ENCODE results near the gene CCDC157.

Gene CCDC157

DNA sequence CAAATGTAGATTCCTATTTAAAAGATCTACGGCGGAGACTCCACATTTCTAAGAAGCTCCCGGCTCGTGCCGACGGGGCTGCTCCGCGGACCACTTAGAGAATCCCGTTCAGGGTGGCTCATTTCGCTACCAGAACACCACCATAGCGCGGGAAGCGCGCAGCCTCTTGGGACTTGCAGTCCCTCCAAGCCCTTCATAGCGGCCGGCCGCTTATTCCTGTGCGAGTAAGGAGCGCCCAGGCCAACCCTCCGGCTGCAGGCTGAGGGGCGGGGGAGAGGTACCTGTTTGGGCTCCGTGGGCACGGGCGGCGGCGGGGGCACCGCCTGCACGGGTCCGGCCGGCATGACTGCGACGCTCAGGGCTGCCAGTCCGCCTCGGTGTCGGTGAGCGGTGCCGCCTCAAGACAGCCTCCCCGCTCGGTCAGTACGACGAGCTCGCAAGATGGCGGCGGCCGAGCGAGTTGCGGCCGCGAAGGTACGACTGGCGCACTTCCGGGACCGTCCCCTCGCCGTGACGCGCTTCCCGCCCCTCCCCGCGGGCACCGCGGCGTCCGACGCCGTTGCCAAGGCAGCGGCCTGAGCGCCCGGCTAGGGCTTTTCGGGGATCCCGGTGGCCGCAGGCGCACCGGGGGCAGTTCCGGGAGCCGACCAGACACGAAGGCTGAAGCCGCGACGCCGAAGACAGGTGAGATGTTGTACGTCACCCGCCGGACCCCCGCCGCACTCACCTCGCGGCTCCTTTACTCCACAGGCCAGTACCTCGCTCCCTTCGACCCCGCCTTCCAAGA, at the start of gene CCDC157, which contains the start of gene SF3A1:
CCDC157 (plus strand) TSS at position 559 of the 787 bp plus-strand sequence. CDS start 8,994 bp downstream, outside the sequence.
SF3A1 (minus strand) TSS at position 446 of the 787 bp plus-strand sequence; CDS start at position 344, 102 bp downstream.
- DNase-seq (ENCODE audit: low read depth, low spot score) = peak; percentile 76

DNA sequence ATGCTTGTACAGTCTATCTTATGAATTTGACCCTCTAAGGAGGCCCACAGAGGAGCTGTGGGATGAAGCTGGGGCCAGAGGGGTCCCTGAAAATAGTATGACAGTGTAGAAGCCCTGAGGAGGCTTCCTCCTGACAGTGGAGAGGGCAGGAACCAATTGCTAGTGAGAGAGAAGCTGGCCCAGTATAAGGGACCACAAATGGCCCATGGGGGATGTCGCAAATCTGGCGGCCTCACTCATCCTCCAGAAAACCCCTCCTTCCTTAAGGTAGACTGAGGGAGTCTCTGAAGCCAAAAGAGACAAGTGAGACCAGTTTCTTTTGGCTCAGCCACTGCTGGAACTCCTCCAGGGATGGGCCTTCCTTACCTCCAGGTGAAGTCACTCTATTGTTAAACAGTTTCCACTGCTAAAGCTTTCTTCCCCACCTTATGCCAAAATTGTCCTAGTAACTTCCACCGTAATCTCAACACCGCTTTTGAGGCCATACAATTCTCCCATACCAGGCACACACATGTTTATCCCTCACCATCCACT, 49.7 kb upstream of the CCDC157 start:
- DNase-seq (ENCODE audit: low read depth, low spot score) = no peak

DNA sequence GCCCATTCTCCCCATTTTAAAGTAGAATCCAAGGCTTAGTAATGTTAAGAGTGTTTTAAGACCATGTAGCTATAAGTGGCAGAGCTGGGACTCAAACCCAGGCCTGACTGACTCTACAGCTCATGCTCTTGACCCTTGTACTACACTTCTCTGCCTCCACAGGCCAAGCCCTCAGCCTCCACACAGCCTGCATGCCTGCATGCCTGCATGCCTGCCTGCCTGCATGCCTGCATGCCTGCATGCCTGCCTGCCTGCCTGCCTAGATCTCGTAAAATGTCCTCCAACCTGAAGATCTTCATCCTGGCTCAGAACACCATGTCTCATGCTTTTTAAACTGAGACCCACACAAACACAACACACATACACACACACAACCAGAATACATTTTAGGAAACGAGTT, 48.7 kb upstream of the CCDC157 start:
- DNase-seq (ENCODE audit: low read depth, low spot score) = no peak

- no peak for DNase-seq (ENCODE audit: low read depth, low spot score)
These were observed 48.1 kb upstream of the CCDC157 start for GRCh38 chr22:30308518-30309230.

DNA sequence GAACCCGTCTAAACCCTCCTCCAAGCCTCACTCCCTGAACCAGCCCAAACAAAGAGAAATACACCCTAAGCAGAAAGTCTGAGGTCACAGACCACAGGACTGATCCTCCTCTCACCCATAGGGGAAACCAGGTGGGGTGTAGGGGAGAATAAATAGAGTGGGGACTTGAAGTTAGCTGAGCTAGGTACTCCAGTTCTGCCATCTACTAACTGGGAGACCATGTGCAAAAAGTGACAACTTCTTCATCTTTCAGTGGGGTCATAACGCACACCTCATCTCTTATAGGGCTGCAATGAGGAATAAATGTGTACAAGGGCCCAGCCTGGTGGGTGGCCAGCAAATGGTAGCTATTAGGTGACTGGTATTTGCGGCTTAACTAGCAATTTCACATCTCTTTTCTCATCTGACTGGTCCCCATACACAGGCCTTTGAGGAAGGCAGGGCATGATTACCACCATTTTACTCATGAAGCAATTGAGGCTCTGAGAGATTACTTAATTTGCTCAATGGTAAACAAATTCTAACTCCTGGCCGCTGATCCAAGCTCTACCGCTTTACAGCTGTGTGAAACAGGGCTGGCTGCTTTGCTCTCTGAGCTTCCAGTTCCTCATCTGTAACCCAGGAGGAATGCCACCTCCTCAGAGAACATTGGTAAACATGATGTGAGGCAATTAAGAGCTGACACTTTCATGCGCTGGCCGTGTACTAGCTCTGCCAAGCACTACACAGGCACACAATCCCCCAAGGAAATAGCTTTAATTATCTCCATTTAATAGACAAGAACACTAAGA, 46.7 kb upstream of the CCDC157 start:
- no peak for DNase-seq (ENCODE audit: low read depth, low spot score)

- DNase-seq (ENCODE audit: low read depth, low spot score) = no peak
These were observed 45.7 kb upstream of the CCDC157 start for GRCh38 chr22:30310881-30311771.

GRCh38 chr22:30312053-30312452, 44.8 kb upstream of the CCDC157 start:
- no peak for DNase-seq (ENCODE audit: low read depth, low spot score)

- no peak for DNase-seq (ENCODE audit: low read depth, low spot score)
These were observed 43.1 kb upstream of the CCDC157 start for GRCh38 chr22:30313527-30314363.

DNA sequence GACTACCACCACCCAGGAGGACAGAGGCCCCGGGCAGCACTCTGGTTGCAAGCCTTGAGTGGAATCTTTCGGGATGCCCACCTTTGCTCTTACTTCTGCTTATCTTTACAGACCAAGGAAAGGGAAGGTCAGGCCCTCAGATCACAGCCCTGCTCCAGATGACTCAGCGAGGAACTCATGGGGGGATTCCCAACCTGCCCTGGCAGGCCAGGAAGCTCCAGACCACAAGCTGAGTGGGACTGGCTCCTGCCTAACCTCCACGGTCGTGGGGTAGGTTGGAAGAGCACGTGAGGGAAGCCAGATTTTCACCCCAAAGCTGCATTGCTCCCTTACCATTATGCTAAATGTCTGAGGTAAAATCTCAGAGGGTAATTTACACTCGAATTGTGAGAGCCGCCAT, 41.9 kb upstream of the CCDC157 start:
- DNase-seq (ENCODE audit: low read depth, low spot score) = no peak

DNA sequence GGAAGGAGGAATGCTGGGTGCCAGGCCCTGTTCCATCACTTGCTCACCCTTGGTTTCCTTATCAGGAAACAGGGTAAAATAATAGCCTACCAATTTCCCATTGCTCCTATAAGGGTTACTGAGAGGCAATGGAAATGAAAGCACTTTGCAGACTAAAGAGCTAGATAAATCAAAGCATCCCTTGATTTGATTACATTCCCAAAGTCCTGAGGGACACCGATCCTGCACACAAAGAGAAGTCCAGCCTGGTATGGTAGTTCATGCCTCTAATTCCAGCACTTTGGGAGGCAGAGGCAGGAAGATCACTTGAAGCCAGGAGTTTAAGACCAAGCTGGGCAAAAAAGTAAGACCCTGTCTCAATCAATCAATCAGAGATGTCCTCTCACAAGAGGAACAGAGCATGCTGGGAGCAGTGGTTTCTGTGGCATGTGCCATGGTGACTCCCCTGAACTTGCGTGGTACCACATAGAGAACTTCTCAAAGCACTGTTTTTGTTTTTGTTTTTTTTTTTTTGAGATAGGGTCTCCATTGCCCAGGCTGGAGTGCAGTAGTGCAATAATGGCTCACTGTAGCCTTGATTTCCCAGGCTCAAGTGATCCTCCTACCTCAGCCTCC, 40.7 kb upstream of the CCDC157 start:
- no peak for DNase-seq (ENCODE audit: low read depth, low spot score)

- no peak for DNase-seq (ENCODE audit: low read depth, low spot score)
These were observed 39.0 kb upstream of the CCDC157 start for GRCh38 chr22:30317778-30318177.

DNA sequence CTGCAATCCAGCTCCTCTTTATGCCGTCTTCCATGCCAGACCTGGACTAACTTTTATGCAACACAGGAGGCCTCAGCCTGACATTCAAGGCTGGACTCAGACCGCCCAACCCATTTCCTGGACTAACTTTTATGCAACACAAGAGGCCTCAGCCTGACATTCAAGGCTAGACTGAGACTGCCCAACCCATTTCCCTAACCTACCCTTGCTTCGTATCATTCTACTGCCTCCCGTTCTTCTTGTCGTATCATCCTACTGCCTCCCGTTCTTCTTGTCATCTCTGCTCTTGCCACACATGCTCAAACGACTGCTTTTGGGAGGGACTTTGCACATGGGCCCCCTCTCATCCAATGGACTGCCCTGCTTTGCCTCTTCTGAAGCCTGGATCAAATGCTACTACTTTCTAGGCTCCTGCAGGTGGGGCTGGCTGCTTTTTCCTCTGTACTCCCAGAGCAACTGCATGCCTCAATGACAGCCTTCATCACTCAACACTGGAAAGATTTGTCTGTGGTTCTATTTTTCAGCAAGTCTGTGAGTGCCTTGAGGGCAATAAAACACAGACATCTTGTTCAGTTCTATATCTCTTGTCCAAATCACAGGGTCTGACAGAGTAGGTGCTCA, 37.9 kb upstream of the CCDC157 start:
- no peak for DNase-seq (ENCODE audit: low read depth, low spot score)

GRCh38 chr22:30320021-30320556, 36.7 kb upstream of the CCDC157 start:
- DNase-seq (ENCODE audit: low read depth, low spot score) = no peak

DNA sequence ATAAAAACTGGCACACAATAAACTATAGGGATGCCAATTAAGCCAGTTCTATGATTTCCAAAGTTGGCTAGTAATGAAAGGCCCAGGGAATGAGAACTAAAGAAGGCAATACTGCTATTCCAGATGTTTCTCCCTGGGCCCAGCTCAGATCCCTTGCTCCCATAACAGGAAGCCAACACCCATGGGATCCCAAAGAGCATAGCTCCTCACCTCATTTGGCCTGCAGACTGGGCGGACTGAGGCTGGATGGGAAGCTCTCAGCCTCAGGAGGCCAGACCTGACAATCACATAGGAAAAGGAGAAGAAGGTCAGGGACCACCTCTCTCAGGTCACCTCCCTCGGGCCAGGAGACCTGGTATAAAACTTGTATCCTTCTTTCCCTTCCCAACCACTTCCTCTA, 35.3 kb upstream of the CCDC157 start:
- no peak for DNase-seq (ENCODE audit: low read depth, low spot score)

DNA sequence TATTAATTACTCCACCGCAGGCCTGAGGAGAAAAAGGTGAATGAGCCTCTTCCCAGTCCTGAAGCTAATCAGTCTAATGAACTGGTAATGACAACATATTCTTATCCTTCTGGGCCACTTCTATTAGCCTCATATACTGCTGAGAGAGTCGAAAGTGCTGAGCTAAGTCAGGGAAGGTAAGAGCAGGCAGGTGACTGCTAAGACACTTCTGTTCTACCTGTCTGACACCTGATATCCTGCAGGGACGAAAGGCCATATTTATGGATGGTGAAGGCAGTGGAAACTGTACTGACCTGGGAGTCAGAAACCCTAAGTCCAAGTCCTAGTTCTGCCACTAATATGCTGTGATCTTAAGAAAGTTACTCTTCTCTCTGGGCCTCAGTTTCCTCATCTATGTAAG, 33.6 kb upstream of the CCDC157 start:
- no peak for DNase-seq (ENCODE audit: low read depth, low spot score)

- DNase-seq (ENCODE audit: low read depth, low spot score) = no peak
These were observed 32.6 kb upstream of the CCDC157 start for GRCh38 chr22:30324014-30324730.

DNA sequence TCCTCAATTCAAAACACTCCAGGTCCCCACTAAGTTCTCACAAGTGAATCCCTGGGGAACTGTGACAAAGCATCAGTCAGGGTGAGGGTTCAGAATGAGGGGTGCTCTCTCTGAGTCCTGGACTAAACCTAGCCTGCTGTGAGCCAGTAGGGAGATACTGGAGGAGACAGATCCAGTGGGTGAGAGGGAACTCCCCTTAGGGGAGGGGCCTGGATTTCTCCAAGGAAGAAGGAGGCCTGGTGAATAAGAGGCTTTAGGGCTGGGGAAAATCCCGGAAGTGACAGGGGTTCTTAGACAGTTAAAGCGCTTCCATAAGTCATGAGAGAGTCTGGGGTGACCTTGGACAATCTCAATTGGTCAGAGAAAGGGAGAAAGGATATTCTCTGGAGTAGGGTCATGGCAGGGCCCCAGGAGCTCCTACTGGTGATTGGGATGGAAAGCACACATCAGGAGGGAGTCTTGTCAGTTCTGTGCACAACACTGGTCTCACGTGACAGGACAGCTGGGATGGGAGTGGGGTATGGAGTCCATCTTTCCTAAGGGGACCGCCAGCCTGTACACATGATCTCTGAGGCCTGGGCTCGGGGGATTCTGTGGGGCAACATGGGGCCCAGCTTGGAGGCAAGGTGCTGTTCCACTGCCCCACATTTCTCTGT, 31.6 kb upstream of the CCDC157 start:
- no peak for DNase-seq (ENCODE audit: low read depth, low spot score)
